Kidney tubule cell (primary cell): ENCODE data around the gene GRB10.

Experiments used
- DNase-seq: peaks from one replicate; pipeline ENCODE4 v3.0.0-alpha.2; 2018; ENCODE audit warnings: low spot score

Gene GRB10

GRCh38 chr7:50803359-50804337 is 21.0 kb upstream of the GRB10 start:
- DNase-seq: peak; percentile 56

GRCh38 chr7:50801907-50802306 is 19.2 kb upstream of the GRB10 start:
- no peak for DNase-seq

- DNase-seq: no peak
These were observed 17.2 kb upstream of the GRB10 start for GRCh38 chr7:50799873-50800272.

GRCh38 chr7:50798126-50798525 is 15.4 kb upstream of the GRB10 start:
- peak; percentile 42 for DNase-seq

- peak; percentile 20 for DNase-seq
These were observed 13.1 kb upstream of the GRB10 start for GRCh38 chr7:50795831-50796230.

- no peak for DNase-seq
These were observed 12.6 kb upstream of the GRB10 start for GRCh38 chr7:50795253-50795652.

- DNase-seq: no peak
These were observed 11.4 kb upstream of the GRB10 start for GRCh38 chr7:50793947-50794570.

- DNase-seq: peak; percentile 77
These were observed 10.6 kb upstream of the GRB10 start for GRCh38 chr7:50793120-50793946.

GRCh38 chr7:50792342-50793119 is 9.8 kb upstream of the GRB10 start:
- peak; percentile 72 for DNase-seq

- DNase-seq: peak; percentile 18
These were observed 9.2 kb upstream of the GRB10 start for GRCh38 chr7:50791938-50792341.

GRCh38 chr7:50791363-50791937 is 8.8 kb upstream of the GRB10 start:
- DNase-seq: no peak

GRCh38 chr7:50790381-50790780 is 7.7 kb upstream of the GRB10 start:
- no peak for DNase-seq

- DNase-seq: no peak
These were observed 5.7 kb upstream of the GRB10 start for GRCh38 chr7:50788382-50788781.

GRCh38 chr7:50787825-50788224 is 5.1 kb upstream of the GRB10 start:
- no peak for DNase-seq

GRCh38 chr7:50785346-50785745 is 2.6 kb upstream of the GRB10 start:
- no peak for DNase-seq

- no peak for DNase-seq
These were observed 1.3 kb upstream of the GRB10 start for GRCh38 chr7:50783801-50784507.

GRCh38 chr7:50783303-50783702 is 607 bp upstream of the GRB10 start:
- DNase-seq: no peak

GRCh38 chr7:50781381-50782293 is 1.1 kb downstream of the GRB10 start:
- no peak for DNase-seq

GRCh38 chr7:50780436-50780835 is 2.3 kb downstream of the GRB10 start:
- no peak for DNase-seq

- DNase-seq: no peak
These were observed 3.3 kb downstream of the GRB10 start for GRCh38 chr7:50779427-50779826.
